ENCODE results near the gene GALNT7.
"Not testable (repeated sequence)": the region's sequence is repeated elsewhere in the genome, so short reads cannot be mapped to it uniquely, and the experiment has no call there.

The GALNT7 gene

GRCh38 chr4:173174594-173175012 is 6.0 kb downstream of the GALNT7 start:
- no peaks in the 10 kb centered on the region for H3K36me3 ChIP-seq (ENCODE audit: insufficient read depth, low read length)
- H3K4me1 ChIP-seq (ENCODE audit: insufficient read depth, low read length): peaks cover 51% of the 10 kb centered on the region
- H3K9me3 ChIP-seq (ENCODE audit: control insufficient read depth, insufficient read depth, low read length): no peaks in the 10 kb centered on the region
- no peak overlapping the region for H3K9ac ChIP-seq (ENCODE audit: low read depth, low read length)

GRCh38 chr4:173176010-173176409 is 7.4 kb downstream of the GALNT7 start:
- no peaks in the 10 kb centered on the region for H3K36me3 ChIP-seq (ENCODE audit: insufficient read depth, low read length)

DNA sequence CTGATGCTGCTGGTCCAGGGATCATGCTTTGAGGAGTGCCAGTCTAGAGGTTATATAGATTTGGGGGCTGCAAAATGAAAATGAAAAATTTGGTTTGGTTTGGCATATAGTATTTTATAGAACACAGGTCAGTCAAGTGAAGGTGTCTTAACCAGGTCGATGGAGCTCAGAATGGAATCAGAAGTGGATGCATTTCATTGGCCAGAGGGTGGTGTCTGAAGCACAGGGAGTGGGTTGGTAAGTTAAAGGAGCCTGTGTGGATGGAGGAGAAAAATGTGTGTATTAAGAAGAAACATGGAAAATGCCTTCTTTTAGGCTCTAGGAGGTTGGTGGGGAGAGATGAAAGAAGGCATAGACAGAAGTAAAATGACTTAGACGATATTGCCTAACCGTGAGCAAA is 8.6 kb downstream of the GALNT7 start:
- Histone ChIP-seq H3K4me1 (ENCODE audit: insufficient read depth, low read length) (peaks cover 33% of the 10 kb centered on the region), H3K9me3 (ENCODE audit: control insufficient read depth, insufficient read depth, low read length) (no peaks in the 10 kb centered on the region), H3K9ac (ENCODE audit: low read depth, low read length) (no peak overlapping the region), H3K36me3 (ENCODE audit: insufficient read depth, low read length) (no peaks in the 10 kb centered on the region)

More at GRCh38 chr4:173176010-173176409, 7.4 kb downstream of the GALNT7 start:
- H3K4me1 ChIP-seq (ENCODE audit: insufficient read depth, low read length): peaks cover 46% of the 10 kb centered on the region
- no peaks in the 10 kb centered on the region for H3K9me3 ChIP-seq (ENCODE audit: control insufficient read depth, insufficient read depth, low read length)
- no peak overlapping the region for H3K9ac ChIP-seq (ENCODE audit: low read depth, low read length)

GRCh38 chr4:173178144-173178543 is 9.5 kb downstream of the GALNT7 start:
- Histone ChIP-seq H3K9ac (ENCODE audit: low read depth, low read length) (no peak overlapping the region), H3K36me3 (ENCODE audit: insufficient read depth, low read length) (no peaks in the 10 kb centered on the region), H3K9me3 (ENCODE audit: control insufficient read depth, insufficient read depth, low read length) (no peaks in the 10 kb centered on the region), H3K4me1 (ENCODE audit: insufficient read depth, low read length) (peaks cover 25% of the 10 kb centered on the region)

- Histone ChIP-seq H3K36me3 (ENCODE audit: insufficient read depth, low read length) (no peaks in the 10 kb centered on the region), H3K9me3 (ENCODE audit: control insufficient read depth, insufficient read depth, low read length) (no peaks in the 10 kb centered on the region), H3K4me1 (ENCODE audit: insufficient read depth, low read length) (peaks cover 8% of the 10 kb centered on the region; the same call in 1 of the 2 replicates), H3K9ac (ENCODE audit: low read depth, low read length) (no peak overlapping the region)
These were observed 13.2 kb downstream of the GALNT7 start for GRCh38 chr4:173181848-173182247.

GRCh38 chr4:173182403-173182802 is 13.8 kb downstream of the GALNT7 start:
- H3K9ac ChIP-seq (ENCODE audit: low read depth, low read length): no peak overlapping the region
- peaks cover 3% of the 10 kb centered on the region; the same call in 1 of the 2 replicates for H3K4me1 ChIP-seq (ENCODE audit: insufficient read depth, low read length)

GRCh38 chr4:173183659-173184247 is 15.1 kb downstream of the GALNT7 start:
- H3K4me1 ChIP-seq (ENCODE audit: insufficient read depth, low read length); H3K9me3 ChIP-seq (ENCODE audit: control insufficient read depth, insufficient read depth, low read length); H3K36me3 ChIP-seq (ENCODE audit: insufficient read depth, low read length); H3K9ac ChIP-seq (ENCODE audit: low read depth, low read length): not testable (repeated sequence)

More at GRCh38 chr4:173182403-173182802, 13.8 kb downstream of the GALNT7 start:
- H3K9me3 ChIP-seq (ENCODE audit: control insufficient read depth, insufficient read depth, low read length): no peaks in the 10 kb centered on the region
- H3K36me3 ChIP-seq (ENCODE audit: insufficient read depth, low read length): no peaks in the 10 kb centered on the region

DNA sequence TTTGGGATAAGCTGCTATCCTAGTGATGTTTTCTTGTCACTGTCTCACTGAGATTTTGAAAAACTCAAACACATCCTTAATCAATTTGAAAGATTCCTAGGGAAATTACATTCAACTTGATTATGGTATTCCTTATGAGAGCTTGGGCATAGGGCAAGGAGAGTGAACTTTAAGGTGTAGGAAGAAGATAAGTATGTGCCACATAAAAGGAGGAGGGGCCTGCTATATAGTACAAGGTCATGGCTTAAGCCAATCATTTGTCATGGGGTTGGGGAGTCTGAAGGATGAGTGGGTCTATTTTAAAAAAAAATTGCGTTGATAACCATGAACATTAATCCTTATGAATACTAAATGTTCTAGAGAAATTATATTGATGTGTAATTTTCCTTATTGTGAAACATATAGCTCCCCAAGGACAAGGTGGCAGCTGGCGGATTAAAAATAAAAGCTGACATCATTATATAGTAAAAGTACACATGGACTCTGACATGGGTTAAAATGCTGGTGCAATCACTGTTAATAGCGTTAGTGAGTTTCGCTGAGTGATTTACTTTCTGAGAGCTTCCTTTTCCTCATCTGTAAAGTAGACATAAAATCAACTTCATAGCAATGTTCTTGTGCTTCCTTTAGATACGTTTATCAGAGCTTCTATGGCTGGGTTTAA is 17.4 kb downstream of the GALNT7 start:
- H3K4me1 ChIP-seq (ENCODE audit: insufficient read depth, low read length): peaks cover 25% of the 10 kb centered on the region
- no peak overlapping the region for H3K9ac ChIP-seq (ENCODE audit: low read depth, low read length)
- H3K36me3 ChIP-seq (ENCODE audit: insufficient read depth, low read length): no peaks in the 10 kb centered on the region

DNA sequence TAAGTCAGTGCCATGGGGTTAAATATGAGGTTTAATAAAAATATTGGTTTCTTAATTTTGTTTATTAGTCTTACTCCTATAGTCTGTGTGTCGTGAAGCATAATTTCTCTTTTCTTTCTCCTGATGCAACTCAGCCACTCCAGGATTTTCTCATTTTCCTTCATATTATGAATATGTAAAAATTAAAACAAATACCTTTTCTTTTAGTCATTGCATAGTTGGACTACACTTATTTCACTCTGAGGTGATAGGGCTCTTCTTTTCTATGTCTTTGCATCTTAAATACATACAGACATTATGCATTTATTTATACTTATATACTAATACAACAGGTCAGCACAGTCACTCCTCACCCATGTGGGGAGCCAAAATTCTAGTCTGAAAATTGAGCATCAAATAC is 19.1 kb downstream of the GALNT7 start:
- Histone ChIP-seq H3K9ac (ENCODE audit: low read depth, low read length) (no peak overlapping the region), H3K4me1 (ENCODE audit: insufficient read depth, low read length) (peaks cover 43% of the 10 kb centered on the region), H3K36me3 (ENCODE audit: insufficient read depth, low read length) (no peaks in the 10 kb centered on the region), H3K9me3 (ENCODE audit: control insufficient read depth, insufficient read depth, low read length) (no peaks in the 10 kb centered on the region)

More for the DNA sequence above, 17.4 kb downstream of the GALNT7 start:
- no peaks in the 10 kb centered on the region for H3K9me3 ChIP-seq (ENCODE audit: control insufficient read depth, insufficient read depth, low read length)

- H3K9ac ChIP-seq (ENCODE audit: low read depth, low read length): no peak overlapping the region
- no peaks in the 10 kb centered on the region for H3K9me3 ChIP-seq (ENCODE audit: control insufficient read depth, insufficient read depth, low read length)
- no peaks in the 10 kb centered on the region for H3K36me3 ChIP-seq (ENCODE audit: insufficient read depth, low read length)
- H3K4me1 ChIP-seq (ENCODE audit: insufficient read depth, low read length): peaks cover 50% of the 10 kb centered on the region
These were observed 20.0 kb downstream of the GALNT7 start for GRCh38 chr4:173188648-173189047.

GRCh38 chr4:173189117-173189693 is 20.6 kb downstream of the GALNT7 start:
- Histone ChIP-seq H3K4me1 (ENCODE audit: insufficient read depth, low read length) (peaks cover 51% of the 10 kb centered on the region), H3K9ac (ENCODE audit: low read depth, low read length) (no peak overlapping the region), H3K9me3 (ENCODE audit: control insufficient read depth, insufficient read depth, low read length) (no peaks in the 10 kb centered on the region), H3K36me3 (ENCODE audit: insufficient read depth, low read length) (no peaks in the 10 kb centered on the region)

GRCh38 chr4:173191623-173192041 is 23.0 kb downstream of the GALNT7 start:
- Histone ChIP-seq H3K9ac (ENCODE audit: low read depth, low read length) (no peak overlapping the region), H3K9me3 (ENCODE audit: control insufficient read depth, insufficient read depth, low read length) (no peaks in the 10 kb centered on the region), H3K4me1 (ENCODE audit: insufficient read depth, low read length) (peaks cover 56% of the 10 kb centered on the region), H3K36me3 (ENCODE audit: insufficient read depth, low read length) (no peaks in the 10 kb centered on the region)

DNA sequence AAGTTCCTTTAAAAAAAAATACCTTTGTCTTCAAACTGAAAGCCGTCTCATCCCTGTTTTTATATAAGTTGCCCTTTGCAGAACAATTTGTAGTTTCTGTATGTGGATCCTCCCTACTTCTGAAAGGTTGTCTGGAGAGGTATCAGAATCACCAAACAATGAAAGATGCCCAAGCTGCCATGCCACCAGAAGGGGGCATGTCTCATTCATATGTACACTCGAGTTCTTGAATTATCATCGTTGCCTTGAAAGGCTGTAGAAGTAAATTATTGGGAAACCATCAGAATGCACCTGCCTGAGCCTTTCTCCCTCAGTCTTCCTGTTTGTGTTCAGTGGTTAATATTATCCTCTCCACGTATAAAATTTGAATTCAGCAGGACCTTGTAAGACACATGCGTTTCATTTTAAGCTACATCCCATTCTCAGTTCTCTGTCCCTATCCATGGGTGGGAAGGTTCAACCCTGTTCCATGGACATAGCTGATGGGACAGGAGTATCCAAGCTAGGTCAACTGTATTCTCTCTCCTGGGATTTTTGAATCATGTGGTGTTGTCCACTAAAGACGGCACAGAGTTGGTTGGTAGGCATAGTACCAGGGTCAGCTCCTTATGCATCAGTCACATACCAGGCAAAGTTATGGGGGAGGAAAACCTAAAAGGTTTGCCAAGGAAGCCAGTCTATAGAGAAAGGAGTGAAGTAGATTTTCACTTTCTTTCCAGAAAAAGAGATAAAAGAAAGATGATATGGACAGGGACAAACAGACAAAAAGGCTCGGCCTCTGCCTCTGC is 24.0 kb downstream of the GALNT7 start:
- Histone ChIP-seq H3K36me3 (ENCODE audit: insufficient read depth, low read length) (no peaks in the 10 kb centered on the region), H3K9me3 (ENCODE audit: control insufficient read depth, insufficient read depth, low read length) (no peaks in the 10 kb centered on the region), H3K4me1 (ENCODE audit: insufficient read depth, low read length) (peaks cover 56% of the 10 kb centered on the region), H3K9ac (ENCODE audit: low read depth, low read length) (no peak overlapping the region)

DNA sequence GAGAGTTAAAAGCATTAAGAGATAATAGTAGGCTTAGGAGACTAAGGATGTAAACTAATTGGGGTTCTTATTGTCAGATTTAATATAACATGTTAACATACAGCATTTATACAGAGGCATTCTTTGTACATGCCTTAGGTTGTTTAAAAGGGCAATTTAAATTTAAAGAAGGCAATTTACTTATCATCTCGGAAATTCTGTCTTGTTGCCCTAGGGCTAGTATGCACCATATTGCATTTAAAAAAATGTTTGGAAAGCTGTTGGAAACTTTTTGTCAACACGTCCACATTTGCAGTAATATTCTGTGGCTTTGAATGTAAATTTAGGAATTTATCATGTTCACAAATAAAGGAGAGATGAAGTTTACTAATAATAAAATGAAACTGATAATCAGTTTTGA is 25.5 kb downstream of the GALNT7 start:
- H3K9ac ChIP-seq (ENCODE audit: low read depth, low read length): no peak overlapping the region
- no peaks in the 10 kb centered on the region for H3K36me3 ChIP-seq (ENCODE audit: insufficient read depth, low read length)
- peaks cover 45% of the 10 kb centered on the region for H3K4me1 ChIP-seq (ENCODE audit: insufficient read depth, low read length)
- H3K9me3 ChIP-seq (ENCODE audit: control insufficient read depth, insufficient read depth, low read length): no peaks in the 10 kb centered on the region

Measured in ES-I3 (cell line).